Measurements from ENCODE around the gene GDPD5.

The GDPD5 gene

DNA sequence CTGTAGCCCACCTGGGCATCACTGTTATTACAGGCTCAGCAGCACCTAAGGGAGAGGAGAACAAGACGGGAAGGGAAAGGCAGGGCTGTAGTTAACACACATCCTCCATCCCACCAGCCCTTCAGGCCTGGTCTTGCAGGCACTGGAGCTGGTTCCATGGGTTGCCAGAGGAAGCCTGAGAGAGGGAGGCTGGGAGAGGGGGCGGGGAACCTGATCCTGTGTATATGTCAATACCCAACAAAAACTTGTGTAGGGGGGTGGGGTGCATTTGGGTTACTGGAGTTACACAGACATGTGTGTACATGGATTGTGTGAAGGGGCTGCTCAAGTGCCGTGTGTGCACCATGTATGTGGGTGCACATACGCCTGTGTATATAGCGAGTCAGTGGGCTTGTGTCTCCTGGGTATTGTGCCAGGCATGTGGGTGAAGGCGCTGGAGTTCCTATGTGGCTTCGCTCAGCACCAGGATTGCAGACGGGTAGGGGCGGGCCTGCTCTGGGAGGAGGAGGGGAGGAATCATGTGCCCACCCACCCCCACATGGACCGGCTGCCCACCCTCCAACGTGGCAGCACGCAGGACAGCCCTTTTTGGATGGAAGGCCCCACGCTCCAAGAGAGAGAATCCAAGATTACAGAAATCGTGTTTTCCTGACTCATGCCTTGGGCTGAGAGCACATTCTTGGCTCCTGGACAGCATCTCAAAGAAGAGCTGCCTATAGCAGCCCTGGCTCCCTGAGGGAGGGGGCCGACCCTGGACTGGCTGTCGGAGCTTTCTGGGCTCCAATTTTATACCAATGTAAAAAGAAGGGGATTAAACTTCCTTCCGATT, 32.1 kb upstream of the GDPD5 start:
- DNase-seq (ENCODE audit: low read depth), result peak; percentile 96
- TF ChIP-seq, protein P1, sequence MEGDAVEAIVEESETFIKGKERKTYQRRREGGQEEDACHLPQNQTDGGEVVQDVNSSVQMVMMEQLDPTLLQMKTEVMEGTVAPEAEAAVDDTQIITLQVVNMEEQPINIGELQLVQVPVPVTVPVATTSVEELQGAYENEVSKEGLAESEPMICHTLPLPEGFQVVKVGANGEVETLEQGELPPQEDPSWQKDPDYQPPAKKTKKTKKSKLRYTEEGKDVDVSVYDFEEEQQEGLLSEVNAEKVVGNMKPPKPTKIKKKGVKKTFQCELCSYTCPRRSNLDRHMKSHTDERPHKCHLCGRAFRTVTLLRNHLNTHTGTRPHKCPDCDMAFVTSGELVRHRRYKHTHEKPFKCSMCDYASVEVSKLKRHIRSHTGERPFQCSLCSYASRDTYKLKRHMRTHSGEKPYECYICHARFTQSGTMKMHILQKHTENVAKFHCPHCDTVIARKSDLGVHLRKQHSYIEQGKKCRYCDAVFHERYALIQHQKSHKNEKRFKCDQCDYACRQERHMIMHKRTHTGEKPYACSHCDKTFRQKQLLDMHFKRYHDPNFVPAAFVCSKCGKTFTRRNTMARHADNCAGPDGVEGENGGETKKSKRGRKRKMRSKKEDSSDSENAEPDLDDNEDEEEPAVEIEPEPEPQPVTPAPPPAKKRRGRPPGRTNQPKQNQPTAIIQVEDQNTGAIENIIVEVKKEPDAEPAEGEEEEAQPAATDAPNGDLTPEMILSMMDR (IDR thresholded peaks at IDR 0.05; ENCODE audit: low read length, missing control alignments), result no peak
- H3K4me3 ChIP-seq (replicated peaks; ENCODE audit: low read depth, low read length), result peak overlapping the region; percentile 34

DNA sequence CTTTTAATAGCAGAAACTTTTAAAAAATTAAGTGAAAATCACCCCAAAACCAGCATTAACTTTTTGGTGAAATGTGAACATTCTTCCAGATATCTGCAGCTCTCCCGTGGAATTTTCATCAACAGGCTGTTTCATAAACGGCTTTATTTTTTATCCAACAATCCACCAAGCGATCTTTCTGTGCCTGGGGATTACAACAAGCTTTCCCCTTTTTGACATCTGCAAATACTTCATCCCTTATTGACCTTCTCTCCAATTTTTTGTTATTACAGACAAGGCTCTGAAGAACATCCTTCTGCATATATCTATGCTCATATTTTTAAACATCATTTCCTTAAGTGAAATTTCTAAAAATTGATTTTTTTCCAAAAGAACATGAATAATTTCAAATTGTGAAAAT, 30.5 kb upstream of the GDPD5 start:
- no peak for DNase-seq (ENCODE audit: low read depth)
- no peak overlapping the region for H3K4me3 ChIP-seq (replicated peaks; ENCODE audit: low read depth, low read length)
- TF ChIP-seq, protein P1 (IDR thresholded peaks at IDR 0.05; ENCODE audit: low read length, missing control alignments), result no peak

DNA sequence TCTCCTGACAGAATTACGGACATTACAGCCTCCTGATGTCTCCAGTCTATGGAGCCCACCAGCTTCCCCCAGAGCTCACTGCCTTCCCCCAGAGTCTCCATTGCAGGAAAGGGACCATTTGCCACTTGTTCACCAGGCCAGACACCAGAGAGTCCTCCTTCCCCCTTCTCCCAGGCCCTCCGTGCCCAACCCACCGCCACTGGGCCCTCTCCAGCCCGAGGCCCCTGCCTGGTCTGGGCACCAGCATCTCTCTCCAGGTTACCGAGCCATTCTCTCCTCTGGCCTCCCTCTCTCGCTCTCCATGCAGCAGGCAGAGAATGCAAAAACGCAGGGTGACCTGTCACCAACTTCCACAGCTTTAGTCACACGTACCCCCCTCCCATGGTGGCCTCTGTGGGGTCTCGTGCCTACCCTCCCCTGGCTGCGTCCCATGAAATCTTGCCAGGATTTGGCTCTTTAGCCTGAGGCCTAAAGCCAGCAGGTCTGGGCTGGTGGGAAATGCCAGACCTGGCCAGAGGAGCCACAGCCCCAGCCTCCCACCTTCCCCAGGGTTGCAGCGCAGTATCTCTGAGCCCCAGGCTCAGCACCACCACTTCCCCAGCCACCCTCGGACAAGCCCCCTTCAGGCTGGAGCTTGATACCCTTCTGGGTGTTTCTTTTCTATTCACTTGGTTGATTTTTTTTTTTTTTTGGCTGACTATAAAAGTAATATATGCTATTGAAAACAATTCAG, 29.5 kb upstream of the GDPD5 start:
- no peak overlapping the region for H3K4me3 ChIP-seq (replicated peaks; ENCODE audit: low read depth, low read length)
- TF ChIP-seq, protein P1 (IDR thresholded peaks at IDR 0.05; ENCODE audit: low read length, missing control alignments), result no peak
- DNase-seq (ENCODE audit: low read depth), result no peak

DNA sequence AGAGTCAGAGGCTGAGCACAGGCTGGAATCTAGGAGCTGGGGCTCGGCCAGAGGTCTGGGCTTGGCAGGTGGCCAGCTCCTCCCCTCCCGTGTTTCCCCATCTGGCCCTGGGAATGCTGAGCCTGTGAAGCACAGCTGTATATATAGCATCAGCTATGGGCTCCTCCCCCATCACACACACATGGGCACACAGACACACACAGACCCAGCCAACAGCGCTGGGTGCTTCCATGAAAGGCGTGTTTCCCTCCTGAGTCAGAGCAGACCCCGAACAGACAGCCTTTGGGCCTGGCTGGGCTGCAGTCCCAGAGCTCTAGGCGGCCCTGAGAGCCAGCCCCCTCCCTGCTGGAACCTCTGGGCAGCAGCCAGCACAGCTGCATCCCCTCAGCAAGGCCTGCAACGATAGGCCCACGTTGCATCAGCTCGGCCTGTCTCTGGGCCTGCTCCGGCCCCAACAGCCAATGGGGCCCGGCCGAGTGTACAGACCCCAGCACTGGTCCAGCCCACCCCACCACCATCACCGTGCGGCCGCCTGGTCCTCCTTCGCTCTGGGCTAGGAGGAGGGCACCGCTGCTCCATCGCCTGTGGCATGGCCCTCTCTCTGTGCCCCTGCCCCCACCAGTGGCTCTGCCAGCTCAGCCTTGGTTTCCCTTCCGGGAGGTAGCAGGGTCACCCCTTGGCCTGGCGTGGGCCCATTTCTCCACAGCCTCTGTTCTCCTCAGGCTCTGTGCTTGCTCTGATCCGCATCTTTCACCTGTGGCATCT, 28.7 kb upstream of the GDPD5 start:
- DNase-seq (ENCODE audit: low read depth), result peak; percentile 100
- H3K4me3 ChIP-seq (replicated peaks; ENCODE audit: low read depth, low read length), result peak overlapping the region; percentile 34
- TF ChIP-seq, protein P1 (IDR thresholded peaks at IDR 0.05; ENCODE audit: low read length, missing control alignments), result no peak

DNA sequence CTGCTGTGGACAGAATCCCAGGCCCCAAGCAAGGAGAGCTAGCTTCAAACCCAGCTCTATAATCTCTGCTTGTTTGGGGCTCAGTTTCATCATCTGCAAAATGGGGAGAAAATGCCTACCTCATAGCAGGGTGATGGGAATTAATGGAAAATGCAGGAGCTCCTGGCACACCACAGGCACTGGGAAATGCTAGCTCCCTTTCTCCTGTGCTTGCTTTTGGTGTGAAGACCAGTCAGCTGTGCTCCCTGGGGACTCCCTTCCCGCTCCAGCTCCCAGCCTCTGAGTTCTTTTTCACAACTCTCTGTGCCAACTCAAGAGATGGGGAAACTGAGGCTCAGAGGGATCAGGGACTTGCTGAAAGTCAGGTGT, 28.1 kb upstream of the GDPD5 start:
- no peak for DNase-seq (ENCODE audit: low read depth)
- no peak overlapping the region for H3K4me3 ChIP-seq (replicated peaks; ENCODE audit: low read depth, low read length)
- TF ChIP-seq, protein P1 (IDR thresholded peaks at IDR 0.05; ENCODE audit: low read length, missing control alignments), result no peak

DNA sequence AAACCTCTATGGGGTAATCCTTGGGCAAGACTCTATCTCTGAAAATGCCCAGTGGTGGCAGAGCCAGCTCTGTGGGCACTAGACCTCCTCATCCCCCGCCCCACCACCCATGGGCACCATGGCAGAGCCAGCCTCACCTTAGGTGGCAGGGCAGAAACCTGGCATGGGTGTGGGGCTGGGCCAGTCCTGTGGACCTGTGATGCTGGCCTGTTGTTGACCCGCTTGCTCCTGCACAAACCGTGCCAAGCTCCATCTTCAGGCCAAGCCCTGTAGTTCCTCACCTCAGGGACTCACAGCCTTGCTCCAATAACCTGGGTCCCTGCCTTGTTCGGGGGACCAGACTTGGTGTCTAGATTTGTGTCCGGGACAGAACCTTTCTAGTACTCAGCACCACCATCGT, 27.4 kb upstream of the GDPD5 start:
- H3K4me3 ChIP-seq (replicated peaks; ENCODE audit: low read depth, low read length), result no peak overlapping the region
- TF ChIP-seq, protein P1 (IDR thresholded peaks at IDR 0.05; ENCODE audit: low read length, missing control alignments), result no peak
- no peak for DNase-seq (ENCODE audit: low read depth)
